Inferior parietal cortex (tissue), 1 donor: ENCODE measurements around the gene ARMCX6.
"Not testable (repeated sequence)": the region's sequence is repeated elsewhere in the genome, so short reads cannot be mapped to it uniquely, and the experiment has no call there.

Experiments used
- DNase-seq: peaks from one replicate; pipeline ENCODE4 v3.0.0-alpha.2; 2016; ENCODE audit errors: extremely low spot score

ARMCX6 gene

DNA sequence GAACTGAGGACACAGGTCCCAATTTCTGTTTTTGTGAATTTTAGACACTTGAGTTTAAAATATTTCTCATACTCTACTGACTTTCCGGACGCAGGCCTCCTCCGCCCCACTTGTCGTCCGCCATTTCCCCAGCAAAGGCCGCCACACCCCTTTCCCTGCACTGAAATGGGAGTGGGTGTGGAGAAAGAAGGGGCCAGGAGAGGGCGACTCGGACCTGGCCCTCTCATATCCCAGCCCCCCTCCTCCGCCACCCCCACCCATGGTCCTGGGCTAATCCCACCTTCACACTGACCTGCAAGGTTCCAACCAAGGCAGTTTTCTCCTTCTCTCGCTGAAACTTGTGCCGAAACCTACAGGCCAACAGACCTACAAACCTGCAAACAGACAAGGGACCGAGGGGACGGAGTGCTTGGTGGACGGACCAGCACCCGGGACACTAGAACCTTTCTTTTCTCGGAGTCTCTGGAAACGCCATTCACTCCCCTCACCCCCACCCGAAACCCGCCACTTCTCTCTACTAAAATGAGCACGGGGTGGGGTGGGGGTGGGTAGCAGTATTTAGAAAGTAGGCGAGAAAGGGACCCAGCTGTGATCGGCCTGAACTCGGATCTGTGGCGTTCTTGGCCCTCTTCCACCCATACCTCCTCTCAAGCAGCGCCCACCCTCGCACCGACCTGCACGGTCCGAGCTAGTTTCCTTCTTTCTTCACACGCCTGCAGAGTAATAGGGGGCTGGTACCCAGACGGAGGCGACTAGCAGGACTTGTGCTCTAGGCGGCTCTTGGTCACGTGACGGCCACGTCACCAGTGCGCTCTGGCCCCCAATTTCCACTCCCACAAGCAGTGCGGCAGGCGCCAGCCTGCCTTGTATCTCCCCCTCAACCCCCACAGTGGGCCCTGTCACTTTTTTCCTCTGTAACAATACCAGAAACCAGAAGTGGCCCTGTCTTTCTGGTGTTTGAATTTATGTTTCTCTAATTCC, at the start of gene ARMCX6:
Gene ARMCX6, minus strand, starts transcription at position 790 of the 981 bp plus-strand sequence. CDS start 1,380 bp downstream, outside the sequence.
- peak; percentile 60 for DNase-seq

DNA sequence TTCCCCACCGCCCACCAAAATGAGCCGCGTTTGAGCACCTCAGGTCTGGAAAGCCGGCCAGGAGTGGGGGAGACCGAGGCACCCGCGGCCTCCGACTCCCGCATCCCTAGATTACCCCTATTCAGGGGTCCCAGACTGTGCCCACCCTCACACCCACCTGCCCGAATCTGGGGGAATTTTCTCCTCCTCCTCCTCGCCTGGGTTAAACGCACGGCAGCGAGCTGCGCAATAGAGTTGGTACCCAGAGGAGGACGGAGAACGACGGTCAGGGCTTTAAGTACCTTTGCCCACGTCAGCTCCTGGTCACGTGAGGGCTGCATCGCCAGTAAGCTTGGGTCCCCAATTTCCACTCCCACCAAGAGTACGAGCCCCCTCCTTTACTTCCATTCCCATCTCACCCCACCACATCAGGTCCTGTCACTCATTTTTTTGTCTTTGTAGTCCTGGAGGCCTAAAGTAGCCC, 41.8 kb upstream of the ARMCX6 start, which contains the start of gene ARMCX2:
Gene ARMCX2, minus strand, starts transcription at position 250 of the 463 bp plus-strand sequence. CDS start 2,262 bp downstream, outside the sequence.
- DNase-seq: peak; percentile 67

GRCh38 chrX:101658661-101659491, 41.1 kb upstream of the ARMCX6 start:
- DNase-seq: peak; percentile 26

- no peak for DNase-seq
Measured at GRCh38 chrX:101657495-101657894, 39.7 kb upstream of the ARMCX6 start.

- no peak for DNase-seq
Measured at GRCh38 chrX:101656817-101657216, 39.0 kb upstream of the ARMCX6 start.

DNA sequence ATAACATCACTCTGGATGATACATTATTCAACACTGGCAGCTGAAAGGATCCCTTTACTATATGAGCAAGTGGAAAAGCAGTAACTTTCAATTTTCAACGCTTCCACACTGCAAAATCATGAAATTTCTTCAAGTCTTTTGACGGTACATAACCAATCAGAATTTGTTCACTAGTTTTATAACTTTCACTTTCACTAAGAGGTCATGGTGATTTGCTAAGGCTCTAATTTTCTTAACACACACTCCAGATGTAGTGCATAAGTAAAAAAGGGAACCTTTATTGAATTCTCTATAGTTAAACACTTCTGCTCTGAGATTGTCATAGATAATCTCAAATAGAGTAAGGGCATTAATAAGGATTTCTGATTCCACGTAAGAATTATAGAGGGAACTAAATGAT, 37.7 kb upstream of the ARMCX6 start:
- DNase-seq: no peak

DNA sequence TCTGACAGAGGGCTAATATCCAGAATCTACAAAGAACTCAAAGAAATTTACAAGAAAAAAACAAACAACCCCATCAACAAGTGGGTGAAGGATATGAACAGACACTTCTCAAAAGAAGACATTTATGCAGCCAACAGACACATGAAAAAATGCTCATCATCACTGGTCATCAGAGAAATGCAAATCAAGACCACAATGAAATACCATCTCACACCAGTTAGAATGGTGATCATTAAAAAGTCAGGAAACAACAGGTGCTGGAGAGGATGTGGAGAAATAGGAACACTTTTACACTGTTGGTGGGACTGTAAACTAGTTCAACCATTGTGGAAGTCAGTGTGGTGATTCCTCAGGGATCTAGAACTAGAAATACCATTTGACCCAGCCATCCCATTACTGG, 29.9 kb upstream of the ARMCX6 start:
- DNase-seq: not testable (repeated sequence)

DNA sequence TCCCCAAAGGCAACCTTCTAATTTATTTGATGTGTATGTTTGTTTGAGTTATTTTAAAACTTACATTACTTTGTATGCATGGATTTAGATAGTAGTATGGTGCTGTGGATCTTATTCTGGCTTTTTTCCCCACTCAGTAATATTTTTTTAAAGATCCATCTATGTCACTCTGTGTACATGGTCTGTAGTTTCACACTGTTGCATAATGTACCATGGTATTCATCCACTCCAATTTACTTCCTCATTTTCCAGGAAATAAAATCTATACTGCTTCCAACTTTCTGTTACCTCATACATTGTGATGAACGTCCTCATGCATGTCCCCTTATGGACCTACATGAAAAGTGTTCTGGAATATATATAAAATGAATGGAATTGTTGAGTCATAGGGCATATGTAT, 24.3 kb upstream of the ARMCX6 start:
- no peak for DNase-seq

GRCh38 chrX:101639583-101639982, 21.8 kb upstream of the ARMCX6 start:
- DNase-seq: no peak

DNA sequence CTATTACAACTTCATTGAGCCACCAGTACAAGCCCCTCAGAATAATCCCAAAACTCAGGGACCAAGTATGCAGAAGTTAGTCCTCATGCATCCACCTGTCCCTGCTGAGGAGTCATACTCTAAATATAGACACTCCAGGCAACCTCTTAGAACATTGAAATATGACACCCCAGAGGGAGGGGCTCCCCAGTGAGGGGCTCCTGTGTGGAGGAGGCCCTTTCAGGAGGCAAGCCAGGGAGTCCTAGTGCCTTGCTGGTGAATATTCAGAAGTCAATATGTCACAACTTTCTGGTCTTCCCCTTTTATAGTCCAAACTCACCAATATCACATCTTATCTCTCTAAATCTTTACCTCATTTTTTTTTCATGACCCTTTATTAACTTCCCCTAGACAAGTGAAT, 1.6 kb upstream of the ARMCX6 start:
- DNase-seq: no peak

GRCh38 chrX:101605728-101606127, 12.1 kb downstream of the ARMCX6 start:
- DNase-seq: no peak

GRCh38 chrX:101605146-101605545, 12.7 kb downstream of the ARMCX6 start:
- no peak for DNase-seq

DNA sequence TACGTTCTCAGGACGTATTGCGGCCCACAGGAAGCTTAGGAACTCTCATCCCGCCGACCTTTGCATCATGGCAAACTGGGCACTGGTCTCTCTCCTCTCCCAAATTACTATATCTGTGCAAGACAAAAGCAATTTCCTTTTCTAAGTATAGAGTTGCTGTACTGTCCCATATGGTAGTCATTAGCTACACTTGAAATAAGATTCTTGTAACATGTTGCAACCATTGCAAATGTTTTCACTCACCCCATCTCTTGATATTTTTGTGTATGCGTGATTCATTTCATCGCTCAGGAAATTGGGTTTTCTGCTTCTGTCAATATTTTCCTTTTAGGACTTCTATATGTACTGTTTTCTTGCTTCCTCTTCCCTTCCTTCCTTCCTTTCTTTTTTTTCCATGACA, 15.7 kb downstream of the ARMCX6 start:
- DNase-seq: no peak

- DNase-seq: not testable (repeated sequence)
Measured at GRCh38 chrX:101599592-101599991, 18.2 kb downstream of the ARMCX6 start.

DNA sequence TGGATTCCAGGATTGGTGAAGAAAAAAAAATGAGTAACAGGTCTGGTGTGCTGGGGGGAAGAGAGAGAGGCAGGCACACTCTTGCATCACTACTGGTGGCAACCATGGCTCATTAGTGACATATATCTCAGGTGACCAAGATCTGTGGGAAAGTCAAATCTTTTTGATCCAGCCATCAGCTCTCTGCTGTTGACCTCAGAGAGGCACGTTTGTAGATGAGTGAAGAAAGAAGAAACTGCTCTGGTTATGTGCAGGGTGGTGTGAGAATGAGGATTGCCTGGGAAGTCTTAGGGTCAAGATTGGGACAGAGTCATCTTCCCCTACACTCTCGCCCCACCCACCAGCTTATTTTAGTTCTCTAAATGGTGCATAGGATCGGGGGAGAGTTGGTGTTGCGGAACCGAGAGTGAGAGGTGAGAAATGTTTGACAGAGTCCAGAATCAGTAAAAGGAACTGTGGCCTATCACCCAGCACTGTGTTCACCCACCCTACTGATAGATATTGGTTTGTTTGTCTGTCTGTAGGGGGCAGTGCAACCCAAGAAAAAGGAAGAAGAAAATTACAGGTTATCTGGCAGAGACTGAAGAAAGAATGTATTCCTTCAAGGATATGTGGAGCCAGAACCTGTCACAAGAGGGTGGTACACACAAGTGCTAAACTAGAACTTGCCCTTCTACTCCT, 21.9 kb downstream of the ARMCX6 start:
- DNase-seq: peak; percentile 68
